ENCODE measurements around the gene AOC1. TPM values are rescaled to one million over a fixed set of nuclear protein-coding genes. Genes with fewer than 3 reads are reported as not detected.

AOC1 gene
- total and polyA plus RNA-seq, 7 donors: 0.08 to 0.25 TPM; not detected in 5

DNA sequence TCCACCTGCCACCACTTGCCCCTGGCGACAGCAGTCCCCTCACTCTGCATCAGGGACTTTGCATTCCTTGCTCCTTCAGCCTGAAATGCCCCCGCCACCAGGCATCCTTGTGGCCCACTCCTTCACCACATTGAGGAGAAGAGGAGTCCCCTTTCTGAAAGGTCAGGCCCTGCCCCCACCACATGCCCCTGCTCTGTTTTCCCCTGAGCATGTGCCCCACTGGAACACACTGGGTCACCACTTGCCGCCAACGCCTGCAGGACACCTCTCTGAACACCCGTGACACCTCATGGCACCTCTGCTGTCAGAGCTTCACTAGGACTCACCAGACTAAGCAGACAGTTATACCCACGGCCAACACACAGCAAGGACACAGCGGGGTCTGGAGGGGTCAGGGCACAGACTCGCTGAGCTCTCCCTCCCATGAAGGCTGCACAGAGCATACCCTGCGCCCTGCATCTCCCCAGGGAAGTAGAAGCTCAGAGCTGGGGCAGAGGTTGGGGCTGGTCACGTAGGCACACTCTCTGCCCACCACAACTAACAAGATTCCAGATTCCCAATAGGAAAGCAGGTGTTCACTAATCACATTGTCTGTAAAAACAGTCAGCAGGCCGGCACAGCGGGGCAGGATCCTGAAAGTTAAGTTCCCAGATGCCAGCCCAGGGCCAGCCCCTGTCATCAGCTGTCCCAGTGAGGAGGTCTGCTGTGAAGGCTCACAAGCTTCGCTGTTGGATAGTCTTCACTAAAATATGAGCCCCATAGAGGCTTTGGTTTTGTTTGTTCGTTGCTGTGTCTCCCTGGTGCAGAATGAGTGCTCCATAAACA, 5.8 kb upstream of the AOC1 start:
- 69 to 79% (median 73%) methylated on average over 14 of the region's 14 CpGs for WGBS, 3 donors
- Histone ChIP-seq H3K4me3 (no peak overlapping the region), H3K27ac (no peak overlapping the region), H3K4me1 (no peaks in the 10 kb centered on the region), H3K36me3 (ENCODE audit: insufficient read depth in 1 of 2, low read depth in 1 of 2) (no peaks in the 10 kb centered on the region), H3K9me3 (no peaks in the 10 kb centered on the region), H3K27me3 (ENCODE audit: insufficient read depth in 3 of 3, low read length in 2 of 3) (peaks cover 0 to 2% (median under 1%) of the 10 kb centered on the region in 3 donors)
- intact Hi-C loops (cut with DNase I): no loop called here
- ATAC-seq: no peak
- DNase-seq: no peak
- TF ChIP-seq, protein P1, sequence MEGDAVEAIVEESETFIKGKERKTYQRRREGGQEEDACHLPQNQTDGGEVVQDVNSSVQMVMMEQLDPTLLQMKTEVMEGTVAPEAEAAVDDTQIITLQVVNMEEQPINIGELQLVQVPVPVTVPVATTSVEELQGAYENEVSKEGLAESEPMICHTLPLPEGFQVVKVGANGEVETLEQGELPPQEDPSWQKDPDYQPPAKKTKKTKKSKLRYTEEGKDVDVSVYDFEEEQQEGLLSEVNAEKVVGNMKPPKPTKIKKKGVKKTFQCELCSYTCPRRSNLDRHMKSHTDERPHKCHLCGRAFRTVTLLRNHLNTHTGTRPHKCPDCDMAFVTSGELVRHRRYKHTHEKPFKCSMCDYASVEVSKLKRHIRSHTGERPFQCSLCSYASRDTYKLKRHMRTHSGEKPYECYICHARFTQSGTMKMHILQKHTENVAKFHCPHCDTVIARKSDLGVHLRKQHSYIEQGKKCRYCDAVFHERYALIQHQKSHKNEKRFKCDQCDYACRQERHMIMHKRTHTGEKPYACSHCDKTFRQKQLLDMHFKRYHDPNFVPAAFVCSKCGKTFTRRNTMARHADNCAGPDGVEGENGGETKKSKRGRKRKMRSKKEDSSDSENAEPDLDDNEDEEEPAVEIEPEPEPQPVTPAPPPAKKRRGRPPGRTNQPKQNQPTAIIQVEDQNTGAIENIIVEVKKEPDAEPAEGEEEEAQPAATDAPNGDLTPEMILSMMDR (IDR thresholded peaks at IDR 0.05): no peak

DNA sequence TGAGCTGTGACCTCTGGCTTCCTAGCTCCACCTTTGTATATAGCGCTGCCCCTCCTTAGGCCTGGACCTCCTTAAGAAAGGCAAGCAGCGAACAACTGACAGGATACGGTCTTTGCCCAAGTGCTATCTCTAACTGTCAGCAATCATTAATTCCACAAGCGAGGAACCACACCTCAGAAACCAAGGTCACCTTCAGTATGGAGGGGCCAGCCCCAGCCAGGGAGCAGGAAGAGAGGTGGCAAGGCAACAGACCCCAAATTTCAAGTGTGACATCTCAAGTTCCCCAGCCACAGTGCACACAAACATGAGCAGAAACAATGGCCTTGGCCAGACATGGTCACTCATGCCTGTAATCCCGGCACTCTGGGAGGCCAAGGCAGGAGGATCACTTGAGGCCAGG, 4.8 kb upstream of the AOC1 start:
- H3K27ac ChIP-seq: no peak overlapping the region
- ATAC-seq (no peak), DNase-seq (no peak)
- H3K9me3 ChIP-seq: no peaks in the 10 kb centered on the region
- H3K4me1 ChIP-seq: no peaks in the 10 kb centered on the region
- H3K27me3 ChIP-seq (ENCODE audit: insufficient read depth in 3 of 3, low read length in 2 of 3): peaks cover 0 to 7% (median 4%) of the 10 kb centered on the region in 3 donors
- intact Hi-C loops (cut with DNase I): no loop called here
- 92 to 97% (median 95%) methylated on average over 5 of the region's 5 CpGs for WGBS, 3 donors
- no peaks in the 10 kb centered on the region for H3K36me3 ChIP-seq (ENCODE audit: insufficient read depth in 1 of 2, low read depth in 1 of 2)
- no peak overlapping the region for H3K4me3 ChIP-seq
- TF ChIP-seq, protein P1 (IDR thresholded peaks at IDR 0.05): no peak

GRCh38 chr7:150848111-150848510, 4.2 kb upstream of the AOC1 start:
- no peak overlapping the region for H3K27ac ChIP-seq

GRCh38 chr7:150848561-150849115, 3.7 kb upstream of the AOC1 start:
- DNase-seq (no peak), ATAC-seq (no peak)
- 84 to 86% (median 85%) methylated on average over 3 of the region's 3 CpGs for WGBS, 3 donors
- Histone ChIP-seq H3K27ac (no peak overlapping the region), H3K36me3 (ENCODE audit: insufficient read depth in 1 of 2, low read depth in 1 of 2) (no peaks in the 10 kb centered on the region), H3K27me3 (ENCODE audit: insufficient read depth in 3 of 3, low read length in 2 of 3) (peaks cover 0 to 10% (median 4%) of the 10 kb centered on the region in 3 donors), H3K4me1 (no peaks in the 10 kb centered on the region), H3K4me3 (no peak overlapping the region), H3K9me3 (no peaks in the 10 kb centered on the region)
- intact Hi-C loops (cut with DNase I): no loop called here
- TF ChIP-seq, protein P1 (IDR thresholded peaks at IDR 0.05): no peak

More at GRCh38 chr7:150848111-150848510, 4.2 kb upstream of the AOC1 start:
- WGBS, 3 donors: 93 to 95% (median 94%) methylated on average over 8 of the region's 8 CpGs
- intact Hi-C loops (cut with DNase I): no loop called here
- no peak for ATAC-seq
- H3K9me3 ChIP-seq: no peaks in the 10 kb centered on the region
- H3K4me3 ChIP-seq: no peak overlapping the region
- DNase-seq: no peak
- H3K36me3 ChIP-seq (ENCODE audit: insufficient read depth in 1 of 2, low read depth in 1 of 2): no peaks in the 10 kb centered on the region
- no peaks in the 10 kb centered on the region for H3K4me1 ChIP-seq
- peaks cover 0 to 10% (median 4%) of the 10 kb centered on the region in 3 donors for H3K27me3 ChIP-seq (ENCODE audit: insufficient read depth in 3 of 3, low read length in 2 of 3)
- TF ChIP-seq, protein P1 (IDR thresholded peaks at IDR 0.05): no peak

Data from psoas muscle (tissue), 8 donors.